Measurements from ENCODE around the gene USP34.

The USP34 gene

GRCh38 chr2:61328707-61329251 lies 142.1 kb downstream of the USP34 start (continued):
- TF ChIP-seq, protein P1, sequence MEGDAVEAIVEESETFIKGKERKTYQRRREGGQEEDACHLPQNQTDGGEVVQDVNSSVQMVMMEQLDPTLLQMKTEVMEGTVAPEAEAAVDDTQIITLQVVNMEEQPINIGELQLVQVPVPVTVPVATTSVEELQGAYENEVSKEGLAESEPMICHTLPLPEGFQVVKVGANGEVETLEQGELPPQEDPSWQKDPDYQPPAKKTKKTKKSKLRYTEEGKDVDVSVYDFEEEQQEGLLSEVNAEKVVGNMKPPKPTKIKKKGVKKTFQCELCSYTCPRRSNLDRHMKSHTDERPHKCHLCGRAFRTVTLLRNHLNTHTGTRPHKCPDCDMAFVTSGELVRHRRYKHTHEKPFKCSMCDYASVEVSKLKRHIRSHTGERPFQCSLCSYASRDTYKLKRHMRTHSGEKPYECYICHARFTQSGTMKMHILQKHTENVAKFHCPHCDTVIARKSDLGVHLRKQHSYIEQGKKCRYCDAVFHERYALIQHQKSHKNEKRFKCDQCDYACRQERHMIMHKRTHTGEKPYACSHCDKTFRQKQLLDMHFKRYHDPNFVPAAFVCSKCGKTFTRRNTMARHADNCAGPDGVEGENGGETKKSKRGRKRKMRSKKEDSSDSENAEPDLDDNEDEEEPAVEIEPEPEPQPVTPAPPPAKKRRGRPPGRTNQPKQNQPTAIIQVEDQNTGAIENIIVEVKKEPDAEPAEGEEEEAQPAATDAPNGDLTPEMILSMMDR (tag by site-specific recombination; IDR thresholded peaks at IDR 0.05), result no peak
- TF ChIP-seq ZNF777 (tag by site-specific recombination; IDR thresholded peaks at IDR 0.05; ENCODE audit: borderline replicate concordance), result no peak
- TF ChIP-seq ZNF488 (tag by site-specific recombination; IDR thresholded peaks at IDR 0.05), result no peak
- no peak for TF ChIP-seq ZNF501 (tag by site-specific recombination; IDR thresholded peaks at IDR 0.05)
- TF ChIP-seq, protein P2, sequence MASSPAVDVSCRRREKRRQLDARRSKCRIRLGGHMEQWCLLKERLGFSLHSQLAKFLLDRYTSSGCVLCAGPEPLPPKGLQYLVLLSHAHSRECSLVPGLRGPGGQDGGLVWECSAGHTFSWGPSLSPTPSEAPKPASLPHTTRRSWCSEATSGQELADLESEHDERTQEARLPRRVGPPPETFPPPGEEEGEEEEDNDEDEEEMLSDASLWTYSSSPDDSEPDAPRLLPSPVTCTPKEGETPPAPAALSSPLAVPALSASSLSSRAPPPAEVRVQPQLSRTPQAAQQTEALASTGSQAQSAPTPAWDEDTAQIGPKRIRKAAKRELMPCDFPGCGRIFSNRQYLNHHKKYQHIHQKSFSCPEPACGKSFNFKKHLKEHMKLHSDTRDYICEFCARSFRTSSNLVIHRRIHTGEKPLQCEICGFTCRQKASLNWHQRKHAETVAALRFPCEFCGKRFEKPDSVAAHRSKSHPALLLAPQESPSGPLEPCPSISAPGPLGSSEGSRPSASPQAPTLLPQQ (tag by site-specific recombination; IDR thresholded peaks at IDR 0.05), result 0 out of 2 replicates have a peak, but pooled peaks have one; percentile 23
- TF ChIP-seq FEZF1 (tag by site-specific recombination; IDR thresholded peaks at IDR 0.05), result peak; percentile 95
- no peak for TF ChIP-seq ZNF211 (tag by site-specific recombination; IDR thresholded peaks at IDR 0.05; ENCODE audit: low read depth)
- TF ChIP-seq ZFP3 (tag by site-specific recombination; IDR thresholded peaks at IDR 0.05; ENCODE audit: low read depth), result no peak
- TF ChIP-seq ZEB2 (tag by site-specific recombination; IDR thresholded peaks at IDR 0.05), result peak; percentile 38; the same call in 1 of the 2 replicates
- no peak for TF ChIP-seq GLIS2 (tag by site-specific recombination; IDR thresholded peaks at IDR 0.05)
- TF ChIP-seq ZNF664 (tag by site-specific recombination; IDR thresholded peaks at IDR 0.05), result no peak
- TF ChIP-seq, protein P3, sequence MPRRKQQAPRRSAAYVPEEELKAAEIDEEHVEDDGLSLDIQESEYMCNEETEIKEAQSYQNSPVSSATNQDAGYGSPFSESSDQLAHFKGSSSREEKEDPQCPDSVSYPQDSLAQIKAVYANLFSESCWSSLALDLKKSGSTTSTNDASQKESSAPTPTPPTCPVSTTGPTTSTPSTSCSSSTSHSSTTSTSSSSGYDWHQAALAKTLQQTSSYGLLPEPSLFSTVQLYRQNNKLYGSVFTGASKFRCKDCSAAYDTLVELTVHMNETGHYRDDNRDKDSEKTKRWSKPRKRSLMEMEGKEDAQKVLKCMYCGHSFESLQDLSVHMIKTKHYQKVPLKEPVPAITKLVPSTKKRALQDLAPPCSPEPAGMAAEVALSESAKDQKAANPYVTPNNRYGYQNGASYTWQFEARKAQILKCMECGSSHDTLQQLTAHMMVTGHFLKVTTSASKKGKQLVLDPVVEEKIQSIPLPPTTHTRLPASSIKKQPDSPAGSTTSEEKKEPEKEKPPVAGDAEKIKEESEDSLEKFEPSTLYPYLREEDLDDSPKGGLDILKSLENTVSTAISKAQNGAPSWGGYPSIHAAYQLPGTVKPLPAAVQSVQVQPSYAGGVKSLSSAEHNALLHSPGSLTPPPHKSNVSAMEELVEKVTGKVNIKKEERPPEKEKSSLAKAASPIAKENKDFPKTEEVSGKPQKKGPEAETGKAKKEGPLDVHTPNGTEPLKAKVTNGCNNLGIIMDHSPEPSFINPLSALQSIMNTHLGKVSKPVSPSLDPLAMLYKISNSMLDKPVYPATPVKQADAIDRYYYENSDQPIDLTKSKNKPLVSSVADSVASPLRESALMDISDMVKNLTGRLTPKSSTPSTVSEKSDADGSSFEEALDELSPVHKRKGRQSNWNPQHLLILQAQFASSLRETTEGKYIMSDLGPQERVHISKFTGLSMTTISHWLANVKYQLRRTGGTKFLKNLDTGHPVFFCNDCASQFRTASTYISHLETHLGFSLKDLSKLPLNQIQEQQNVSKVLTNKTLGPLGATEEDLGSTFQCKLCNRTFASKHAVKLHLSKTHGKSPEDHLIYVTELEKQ (tag by site-specific recombination; IDR thresholded peaks at IDR 0.05; ENCODE audit: borderline replicate concordance), result peak; percentile 52; the same call in 1 of the 2 replicates
- TF ChIP-seq GLIS1 (tag by site-specific recombination; IDR thresholded peaks at IDR 0.05), result peak; percentile 47; the same call in 1 of the 2 replicates
- no peak for TF ChIP-seq BCL11B (tag by site-specific recombination; IDR thresholded peaks at IDR 0.05; ENCODE audit: low read depth)
- TF ChIP-seq SCRT1 (tag by site-specific recombination; IDR thresholded peaks at IDR 0.05; ENCODE audit: borderline replicate concordance), result peak; percentile 75; the same call in 1 of the 2 replicates
- TF ChIP-seq PRDM4 (tag by site-specific recombination; IDR thresholded peaks at IDR 0.05), result peak; percentile 88
- no peak for TF ChIP-seq ZNF513 (tag by site-specific recombination; IDR thresholded peaks at IDR 0.05)
- TF ChIP-seq ZNF37A (tag by site-specific recombination; IDR thresholded peaks at IDR 0.05), result no peak
- TF ChIP-seq AEBP2 (tag by site-specific recombination; IDR thresholded peaks at IDR 0.05; ENCODE audit: borderline replicate concordance), result no peak
- TF ChIP-seq, protein P4, sequence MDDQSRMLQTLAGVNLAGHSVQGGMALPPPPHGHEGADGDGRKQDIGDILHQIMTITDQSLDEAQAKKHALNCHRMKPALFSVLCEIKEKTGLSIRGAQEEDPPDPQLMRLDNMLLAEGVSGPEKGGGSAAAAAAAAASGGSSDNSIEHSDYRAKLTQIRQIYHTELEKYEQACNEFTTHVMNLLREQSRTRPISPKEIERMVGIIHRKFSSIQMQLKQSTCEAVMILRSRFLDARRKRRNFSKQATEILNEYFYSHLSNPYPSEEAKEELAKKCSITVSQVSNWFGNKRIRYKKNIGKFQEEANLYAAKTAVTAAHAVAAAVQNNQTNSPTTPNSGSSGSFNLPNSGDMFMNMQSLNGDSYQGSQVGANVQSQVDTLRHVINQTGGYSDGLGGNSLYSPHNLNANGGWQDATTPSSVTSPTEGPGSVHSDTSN (CRISPR knock-in tag; IDR thresholded peaks at IDR 0.05), result no peak
- peak; percentile 80 for TF ChIP-seq PRDM1 (tag by site-specific recombination; IDR thresholded peaks at IDR 0.05)
- TF ChIP-seq ZFHX2 (tag by site-specific recombination; conservative IDR thresholded peaks at IDR 0.05), result no peak
- peak; percentile 90 for TF ChIP-seq ZBTB17 (tag by site-specific recombination; IDR thresholded peaks at IDR 0.05)
- 0 out of 2 replicates have a peak, but pooled peaks have one; percentile 33 for TF ChIP-seq GFI1B (tag by site-specific recombination; IDR thresholded peaks at IDR 0.05)
